Parathyroid adenoma (tissue), 2 donors: Measurements from ENCODE around the gene RAB36.

Experiments used
- H2AFZ ChIP-seq: fragments of 300-600 bp; sonication (generic); one replicate; pipeline ENCODE4 v1.7.0; 2017; ENCODE audit warnings: antibody characterized with exemption, mild to moderate bottlenecking
- H3K27ac ChIP-seq: fragments of 300-600 bp; sonication (generic); one replicate; pipeline ENCODE4 v1.7.0; 2017
- H3K27me3 ChIP-seq: fragments of 300-600 bp; sonication (generic); one replicate; pipeline ENCODE4 v1.7.0; 2017; ENCODE audit warnings: low read length; ENCODE audit not compliant: control insufficient read depth, insufficient read depth
- H3K36me3 ChIP-seq: fragments of 300-600 bp; sonication (generic); one replicate; pipeline ENCODE4 v1.7.0; 2017; ENCODE audit warnings: low read length; ENCODE audit not compliant: control insufficient read depth, insufficient read depth
- H3K4me1 ChIP-seq: fragments of 300-600 bp; sonication (generic); one replicate; pipeline ENCODE4 v1.7.0; 2017; ENCODE audit warnings: control low read depth
- H3K4me2 ChIP-seq: fragments of 300-600 bp; sonication (generic); one replicate; pipeline ENCODE4 v1.7.0; 2017; ENCODE audit warnings: low read length
- H3K4me3 ChIP-seq: fragments of 300-600 bp; sonication (generic); one replicate; pipeline ENCODE4 v1.7.0; 2017; ENCODE audit warnings: low read depth, low read length
- H3K79me2 ChIP-seq: fragments of 300-600 bp; sonication (generic); one replicate; pipeline ENCODE4 v1.7.0; 2017; ENCODE audit warnings: control low read depth
- H3K9ac ChIP-seq: fragments of 300-600 bp; sonication (generic); one replicate; pipeline ENCODE4 v1.7.0; 2017; ENCODE audit warnings: mild to moderate bottlenecking
- H3K9me3 ChIP-seq: fragments of 300-600 bp; sonication (generic); one replicate; pipeline ENCODE4 v1.7.0; 2017; ENCODE audit warnings: low read length; ENCODE audit not compliant: control insufficient read depth
- CTCF ChIP-seq: fragments of 300-600 bp; sonication (generic); IDR thresholded peaks from one replicate; pipeline ENCODE4 v1.7.0; 2017; ENCODE audit warnings: antibody characterized with exemption, mild to moderate bottlenecking
- donor health status: primary hyperparathyroidism.

Gene RAB36

GRCh38 chr22:23110922-23111527 is 34.3 kb upstream of the RAB36 start:
- Histone ChIP-seq H3K4me2 (no peak overlapping the region), H3K27ac (no peak overlapping the region), H3K9ac (no peak overlapping the region), H3K79me2 (no peaks in the 10 kb centered on the region), H3K27me3 (no peaks in the 10 kb centered on the region), H3K4me3 (no peak overlapping the region), H3K9me3 (no peaks in the 10 kb centered on the region), H2AFZ (no peak overlapping the region), H3K4me1 (no peaks in the 10 kb centered on the region), H3K36me3 (no peaks in the 10 kb centered on the region)
- no peak for TF ChIP-seq CTCF

- Histone ChIP-seq H3K27ac (no peak overlapping the region), H3K9ac (no peak overlapping the region), H3K4me1 (no peaks in the 10 kb centered on the region)
Observed at GRCh38 chr22:23112472-23113012, 32.7 kb upstream of the RAB36 start.

GRCh38 chr22:23113067-23113846 is 32.0 kb upstream of the RAB36 start:
- no peak overlapping the region for H3K4me3 ChIP-seq
- H3K79me2 ChIP-seq, result no peaks in the 10 kb centered on the region
- H3K9ac ChIP-seq, result no peak overlapping the region
- H3K36me3 ChIP-seq, result no peaks in the 10 kb centered on the region
- H3K27ac ChIP-seq, result no peak overlapping the region
- H3K4me1 ChIP-seq, result no peaks in the 10 kb centered on the region
- no peaks in the 10 kb centered on the region for H3K27me3 ChIP-seq
- TF ChIP-seq CTCF, result no peak
- no peaks in the 10 kb centered on the region for H3K9me3 ChIP-seq
- no peak overlapping the region for H2AFZ ChIP-seq
- H3K4me2 ChIP-seq, result no peak overlapping the region

More at GRCh38 chr22:23112472-23113012, 32.7 kb upstream of the RAB36 start:
- H3K4me3 ChIP-seq, result no peak overlapping the region
- no peaks in the 10 kb centered on the region for H3K79me2 ChIP-seq
- no peaks in the 10 kb centered on the region for H3K36me3 ChIP-seq
- no peak overlapping the region for H3K4me2 ChIP-seq
- H3K9me3 ChIP-seq, result no peaks in the 10 kb centered on the region
- no peak for TF ChIP-seq CTCF
- H2AFZ ChIP-seq, result no peak overlapping the region
- H3K27me3 ChIP-seq, result no peaks in the 10 kb centered on the region

GRCh38 chr22:23113847-23114720 is 31.2 kb upstream of the RAB36 start:
- Histone ChIP-seq H3K27me3 (no peaks in the 10 kb centered on the region), H3K4me2 (no peak overlapping the region), H3K27ac (no peak overlapping the region), H3K9me3 (no peaks in the 10 kb centered on the region), H3K4me1 (no peaks in the 10 kb centered on the region), H2AFZ (no peak overlapping the region), H3K36me3 (no peaks in the 10 kb centered on the region), H3K4me3 (no peak overlapping the region), H3K79me2 (no peaks in the 10 kb centered on the region), H3K9ac (no peak overlapping the region)
- TF ChIP-seq CTCF, result no peak
